ENCODE data around the gene CEP120.
A peak's percentile ranks its signal among the peaks of the same experiment; 100 is the strongest.

DNA sequence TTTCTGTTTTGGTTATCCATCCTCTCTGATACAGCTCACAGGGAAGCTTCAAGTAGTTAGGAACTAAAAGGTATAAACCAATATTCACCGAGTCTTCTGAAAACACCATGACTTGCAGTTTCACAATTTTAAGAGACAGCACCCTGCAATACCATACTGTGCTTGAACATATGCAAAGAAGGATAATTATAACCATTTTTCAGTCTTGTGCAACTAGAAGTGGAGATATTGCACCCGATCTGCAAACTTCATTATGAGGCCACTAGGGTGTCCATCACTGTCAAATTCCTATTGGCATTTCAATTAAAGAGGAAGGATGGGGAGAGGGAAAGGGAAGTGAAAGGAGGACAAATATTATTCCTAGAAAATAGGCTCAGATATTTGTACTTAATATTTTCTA lies 32.4 kb upstream of the CEP120 start:
- TF ChIP-seq, protein P1, sequence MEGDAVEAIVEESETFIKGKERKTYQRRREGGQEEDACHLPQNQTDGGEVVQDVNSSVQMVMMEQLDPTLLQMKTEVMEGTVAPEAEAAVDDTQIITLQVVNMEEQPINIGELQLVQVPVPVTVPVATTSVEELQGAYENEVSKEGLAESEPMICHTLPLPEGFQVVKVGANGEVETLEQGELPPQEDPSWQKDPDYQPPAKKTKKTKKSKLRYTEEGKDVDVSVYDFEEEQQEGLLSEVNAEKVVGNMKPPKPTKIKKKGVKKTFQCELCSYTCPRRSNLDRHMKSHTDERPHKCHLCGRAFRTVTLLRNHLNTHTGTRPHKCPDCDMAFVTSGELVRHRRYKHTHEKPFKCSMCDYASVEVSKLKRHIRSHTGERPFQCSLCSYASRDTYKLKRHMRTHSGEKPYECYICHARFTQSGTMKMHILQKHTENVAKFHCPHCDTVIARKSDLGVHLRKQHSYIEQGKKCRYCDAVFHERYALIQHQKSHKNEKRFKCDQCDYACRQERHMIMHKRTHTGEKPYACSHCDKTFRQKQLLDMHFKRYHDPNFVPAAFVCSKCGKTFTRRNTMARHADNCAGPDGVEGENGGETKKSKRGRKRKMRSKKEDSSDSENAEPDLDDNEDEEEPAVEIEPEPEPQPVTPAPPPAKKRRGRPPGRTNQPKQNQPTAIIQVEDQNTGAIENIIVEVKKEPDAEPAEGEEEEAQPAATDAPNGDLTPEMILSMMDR (conservative IDR thresholded peaks at IDR 0.05; ENCODE audit: low read depth, low read length), result peak; percentile 50
- no peak for TF ChIP-seq EZH2 (IDR thresholded peaks at IDR 0.05; ENCODE audit: borderline replicate concordance, low read depth, low read length, poor library complexity, severe bottlenecking)
